RWPE2 (cell line): Measurements from ENCODE around the gene IGDCC3.

Experiments
- ATAC-seq: fragments of 200-7000 bp; cut with Tn5 transposase; 3 replicates; pipeline ENCODE4 v1.9.1; 2021; ENCODE audit warnings: low read depth
- DNase-seq: peaks from one replicate; pipeline ENCODE4 v3.0.0-alpha.2; 2020; ENCODE audit warnings: low spot score
- H3K27ac ChIP-seq: fragments of 450-650 bp; 2 replicates; pipeline ENCODE4 v1.5.1; 2017; ENCODE audit warnings: mild to moderate bottlenecking; ENCODE audit not compliant: poor library complexity, severe bottlenecking
- H3K27me3 ChIP-seq: fragments of 250-450 bp; sonication (Bioruptor Pico); 2 replicates; pipeline ENCODE4 v1.5.1; 2021; ENCODE audit warnings: mild to moderate bottlenecking, moderate library complexity; ENCODE audit not compliant: insufficient read depth, poor library complexity, severe bottlenecking
- H3K36me3 ChIP-seq: fragments of 250-450 bp; sonication (Bioruptor Pico); 2 replicates; pipeline ENCODE4 v1.5.1; 2020; ENCODE audit warnings: low read depth, mild to moderate bottlenecking, moderate library complexity
- H3K4me1 ChIP-seq: fragments of 250-450 bp; sonication (Bioruptor Pico); 2 replicates; pipeline ENCODE4 v1.5.1; 2021; ENCODE audit warnings: mild to moderate bottlenecking, moderate library complexity; ENCODE audit not compliant: insufficient read depth, poor library complexity, severe bottlenecking
- H3K4me3 ChIP-seq: fragments of 250-450 bp; sonication (Bioruptor Pico); 2 replicates; pipeline ENCODE4 v1.5.1; 2021; ENCODE audit warnings: mild to moderate bottlenecking, moderate library complexity; ENCODE audit not compliant: severe bottlenecking
- H3K9me3 ChIP-seq: fragments of 250-450 bp; sonication (Bioruptor Pico); 2 replicates; pipeline ENCODE4 v1.5.1; 2021; ENCODE audit warnings: mild to moderate bottlenecking, moderate library complexity; ENCODE audit not compliant: severe bottlenecking
- CTCF ChIP-seq: fragments of 450-650 bp; IDR thresholded peaks from one replicate; pipeline ENCODE4 v1.5.1; 2017; ENCODE audit warnings: mild to moderate bottlenecking, moderate library complexity; ENCODE audit not compliant: poor library complexity, severe bottlenecking

IGDCC3 gene

GRCh38 chr15:65386376-65386775 lies 8.6 kb upstream of the IGDCC3 start:
- no peak for TF ChIP-seq CTCF
- H3K36me3 ChIP-seq, result no peaks in the 10 kb centered on the region
- H3K27me3 ChIP-seq, result peaks cover 25% of the 10 kb centered on the region
- no peak for DNase-seq
- no peak overlapping the region for H3K27ac ChIP-seq
- ATAC-seq, result no peak
- no peak overlapping the region for H3K4me3 ChIP-seq
- no peaks in the 10 kb centered on the region for H3K9me3 ChIP-seq
- H3K4me1 ChIP-seq, result no peaks in the 10 kb centered on the region

- H3K4me3 ChIP-seq, result no peak overlapping the region
- H3K36me3 ChIP-seq, result no peaks in the 10 kb centered on the region
- no peaks in the 10 kb centered on the region for H3K9me3 ChIP-seq
- DNase-seq (no peak), ATAC-seq (no peak; the same call in 2 of the 3 replicates)
- H3K27me3 ChIP-seq, result peaks cover 25% of the 10 kb centered on the region
- no peak overlapping the region for H3K27ac ChIP-seq
- H3K4me1 ChIP-seq, result no peaks in the 10 kb centered on the region
- TF ChIP-seq CTCF, result peak; percentile 83
Measured at GRCh38 chr15:65385870-65386258, 8.1 kb upstream of the IGDCC3 start.

GRCh38 chr15:65384895-65385869 lies 7.4 kb upstream of the IGDCC3 start:
- no peaks in the 10 kb centered on the region for H3K36me3 ChIP-seq
- peak; percentile 84 for ATAC-seq

GRCh38 chr15:65384505-65384894 lies 6.7 kb upstream of the IGDCC3 start:
- no peaks in the 10 kb centered on the region for H3K36me3 ChIP-seq
- H3K4me1 ChIP-seq, result no peaks in the 10 kb centered on the region
- no peak overlapping the region for H3K27ac ChIP-seq
- H3K27me3 ChIP-seq, result peaks cover 28% of the 10 kb centered on the region
- ATAC-seq (no peak), DNase-seq (no peak)
- no peak overlapping the region for H3K4me3 ChIP-seq
- TF ChIP-seq CTCF, result no peak
- no peaks in the 10 kb centered on the region for H3K9me3 ChIP-seq

More at GRCh38 chr15:65384895-65385869, 7.4 kb upstream of the IGDCC3 start:
- TF ChIP-seq CTCF, result peak; percentile 98
- Histone ChIP-seq H3K9me3 (no peaks in the 10 kb centered on the region), H3K27me3 (peaks cover 25% of the 10 kb centered on the region), H3K4me1 (no peaks in the 10 kb centered on the region), H3K27ac (no peak overlapping the region), H3K4me3 (peak overlapping the region; percentile 0)
- DNase-seq, result peak; percentile 88

- H3K9me3 ChIP-seq, result no peaks in the 10 kb centered on the region
- H3K36me3 ChIP-seq, result no peaks in the 10 kb centered on the region
- no peak overlapping the region for H3K4me3 ChIP-seq
- ATAC-seq (no peak), DNase-seq (no peak)
- no peaks in the 10 kb centered on the region for H3K4me1 ChIP-seq
- peaks cover 34% of the 10 kb centered on the region for H3K27me3 ChIP-seq
- no peak for TF ChIP-seq CTCF
- no peak overlapping the region for H3K27ac ChIP-seq
Measured at GRCh38 chr15:65383991-65384390, 6.2 kb upstream of the IGDCC3 start.
